GM23338 (cell line): ENCODE results near the gene C1QTNF5. TPM values are rescaled to one million over a fixed set of nuclear protein-coding genes. Genes with fewer than 3 reads are reported as not detected.

Experiments used
- ATAC-seq: fragments of 200-7000 bp; cut with Tn5 transposase; 3 replicates; pipeline ENCODE4 v1.9.1; 2020
- DNase-seq: peaks from one replicate; pipeline ENCODE4 v3.0.0-alpha.2; 2015; ENCODE audit warnings: low spot score
- H2AFZ ChIP-seq: fragments of 200-600 bp; sonication (generic); 2 replicates; pipeline ENCODE4 v1.8.0; 2016; ENCODE audit warnings: antibody characterized with exemption, mild to moderate bottlenecking, moderate library complexity
- H3F3A ChIP-seq: fragments of 200-600 bp; sonication (generic); replicated peaks from 2 replicates; pipeline ENCODE4 v1.8.0; 2017; ENCODE audit warnings: antibody characterized with exemption, mixed run types, low read depth
- H3K27ac ChIP-seq: fragments of 200-600 bp; sonication (generic); 2 replicates; pipeline ENCODE4 v1.6.1; 2016; ENCODE audit warnings: low read depth
- H3K27me3 ChIP-seq: fragments of 200-600 bp; sonication (generic); 2 replicates; pipeline ENCODE4 v1.8.0; 2016; ENCODE audit warnings: mild to moderate bottlenecking, mixed run types, moderate library complexity; ENCODE audit not compliant: insufficient read depth
- H3K36me3 ChIP-seq: fragments of 200-600 bp; sonication (generic); 2 replicates; pipeline ENCODE4 v1.8.0; 2016; ENCODE audit warnings: mild to moderate bottlenecking; ENCODE audit not compliant: insufficient read depth
- H3K4me1 ChIP-seq: fragments of 200-600 bp; sonication (generic); 2 replicates; pipeline ENCODE4 v1.8.0; 2016; ENCODE audit warnings: mild to moderate bottlenecking, moderate library complexity; ENCODE audit not compliant: insufficient read depth
- H3K4me2 ChIP-seq: fragments of 200-600 bp; sonication (generic); 2 replicates; pipeline ENCODE4 v1.7.1; 2017; ENCODE audit warnings: mixed run types
- H3K4me3 ChIP-seq: fragments of 200-600 bp; sonication (generic); 2 replicates; pipeline ENCODE4 v1.6.1; 2016; ENCODE audit warnings: mixed run types
- H3K79me2 ChIP-seq: fragments of 200-600 bp; sonication (generic); replicated peaks from 2 replicates; pipeline ENCODE4 v1.8.0; 2017; ENCODE audit warnings: mild to moderate bottlenecking; ENCODE audit not compliant: insufficient read depth
- H3K9me2 ChIP-seq: fragments of 200-600 bp; sonication (generic); 2 replicates; pipeline ENCODE4 v1.8.0; 2017; ENCODE audit not compliant: insufficient read depth
- H4K20me1 ChIP-seq: fragments of 200-600 bp; sonication (generic); replicated peaks from 2 replicates; pipeline ENCODE4 v1.8.0; 2017; ENCODE audit warnings: mild to moderate bottlenecking; ENCODE audit not compliant: insufficient read depth
- H3K27ac Mint-ChIP-seq: 2 replicates; pipeline ENCODE4 v1.8.0; 2020; ENCODE audit warnings: inconsistent platforms, mild to moderate bottlenecking, moderate library complexity, mixed read lengths
- H3K27me3 Mint-ChIP-seq: 3 replicates; pipeline ENCODE4 v1.8.0; 2022; ENCODE audit warnings: low read depth, mild to moderate bottlenecking, moderate library complexity, mixed read lengths, inconsistent platforms; ENCODE audit not compliant: insufficient read depth, poor library complexity
- H3K36me3 Mint-ChIP-seq: 3 replicates; pipeline ENCODE4 v1.8.0; 2021; ENCODE audit warnings: low read depth, mild to moderate bottlenecking, inconsistent platforms, moderate library complexity, mixed read lengths
- H3K4me1 Mint-ChIP-seq: 3 replicates; pipeline ENCODE4 v1.8.0; 2020; ENCODE audit warnings: mild to moderate bottlenecking, inconsistent platforms, mixed read lengths
- H3K4me3 Mint-ChIP-seq: 3 replicates; pipeline ENCODE4 v1.8.0; 2021; ENCODE audit warnings: moderate library complexity, mild to moderate bottlenecking, inconsistent platforms, mixed read lengths
- H3K9me3 Mint-ChIP-seq: 3 replicates; pipeline ENCODE4 v1.8.0; 2020; ENCODE audit warnings: moderate library complexity, mild to moderate bottlenecking, inconsistent platforms, mixed read lengths
- CREB1 ChIP-seq: fragments of 250-450 bp; sonication (Bioruptor Pico); IDR thresholded peaks from 2 replicates; pipeline ENCODE4 v1.5.0; 2020; ENCODE audit warnings: low read depth, mild to moderate bottlenecking, moderate library complexity
- CTCF ChIP-seq, 2 experiments: fragments of 200-600 bp in 1 of 2; sonication (generic) in 1 of 2; conservative IDR thresholded peaks; 2 replicates each; pipeline versions ENCODE4 v1.5.1 to v1.6.1; 2016 to 2017; ENCODE audit warnings: antibody characterized with exemption in 2 of 2, low read depth in 2 of 2, mild to moderate bottlenecking in 2 of 2, moderate library complexity in 1 of 2
- ETS1 ChIP-seq: IDR thresholded peaks from 2 replicates; pipeline ENCODE4 v1.6.1; 2016; ENCODE audit warnings: antibody characterized with exemption
- EZH2 ChIP-seq: fragments of 200-600 bp; sonication (generic); IDR thresholded peaks from one replicate; pipeline ENCODE4 v1.8.0; 2017; ENCODE audit warnings: antibody characterized with exemption, mild to moderate bottlenecking, low read depth; ENCODE audit not compliant: unreplicated experiment
- EZH2phosphoT487 ChIP-seq: fragments of 200-600 bp; sonication (generic); IDR thresholded peaks from one replicate; pipeline ENCODE4 v1.8.1; 2018; ENCODE audit warnings: antibody characterized with exemption; ENCODE audit not compliant: unreplicated experiment
- JUNB ChIP-seq: IDR thresholded peaks from one replicate; pipeline ENCODE4 v1.6.1; 2016; ENCODE audit warnings: antibody characterized with exemption; ENCODE audit not compliant: unreplicated experiment
- NANOG ChIP-seq: IDR thresholded peaks from 2 replicates; pipeline ENCODE4 v1.6.1; 2016; ENCODE audit warnings: antibody characterized with exemption, borderline replicate concordance
- POLR2AphosphoS5 ChIP-seq: IDR thresholded peaks from 2 replicates; pipeline ENCODE4 v1.6.1; 2016; ENCODE audit warnings: antibody characterized with exemption, low read depth
- REST ChIP-seq: IDR thresholded peaks from one replicate; pipeline ENCODE4 v1.6.1; 2018; ENCODE audit warnings: antibody characterized with exemption; ENCODE audit not compliant: unreplicated experiment
- STAT1 ChIP-seq: IDR thresholded peaks from one replicate; pipeline ENCODE4 v1.6.1; 2016; ENCODE audit warnings: antibody characterized with exemption; ENCODE audit not compliant: unreplicated experiment
- ZNF114 ChIP-seq: fragments of 250-450 bp; sonication (Bioruptor Pico); IDR thresholded peaks from 2 replicates; pipeline ENCODE4 v1.5.0; 2020; ENCODE audit warnings: mild to moderate bottlenecking, moderate library complexity
- ZNF331 ChIP-seq: fragments of 250-450 bp; sonication (Bioruptor Pico); IDR thresholded peaks from 2 replicates; pipeline ENCODE4 v1.5.0; 2020; ENCODE audit warnings: low read depth, mild to moderate bottlenecking, moderate library complexity
- ZNF462 ChIP-seq: fragments of 250-450 bp; sonication (Bioruptor Pico); IDR thresholded peaks from 2 replicates; pipeline ENCODE4 v1.5.0; 2020; ENCODE audit warnings: mild to moderate bottlenecking, moderate library complexity
- polyA plus RNA-seq: library from polyadenylated mRNA; unstranded; fragments of >200 nt; fragmentation: Nextera tagmentation; extraction: Ambion mirVana; gene quantifications from 2 replicates; pipeline ENCODE4 v1.2.1, GENCODE V29; 2016
- total RNA-seq: library from RNA; depleted of rRNA; stranded (reverse); fragments of >200 nt; shearing (Covaris generic); gene quantifications from 2 replicates; pipeline ENCODE4 v1.2.3, GENCODE V29; 2014

Gene C1QTNF5
- total and polyA plus RNA-seq, 2 experiments from 2014 or later, result 1.9 TPM

- ATAC-seq (peak; percentile 4), DNase-seq (no peak)
- Histone ChIP-seq H3K27me3 (peaks cover 30% of the 10 kb centered on the region), H3K9me2 (no peaks in the 10 kb centered on the region), H3K4me1 (peaks cover 31% of the 10 kb centered on the region), H3K4me2 (no peak overlapping the region), H3F3A (peaks cover 3% of the 10 kb centered on the region; the same call in 1 of the 2 replicates), H2AFZ (no peak overlapping the region), H3K79me2 (no peaks in the 10 kb centered on the region), H4K20me1 (peaks cover 4% of the 10 kb centered on the region; the same call in 1 of the 2 replicates), H3K36me3 (no peaks in the 10 kb centered on the region), H3K27ac (no peak overlapping the region), H3K4me3 (peak overlapping the region; percentile 96; the same call in 1 of the 2 replicates)
- H3K4me3 Mint-ChIP-seq, result peak overlapping the region; percentile 55
- H3K27ac Mint-ChIP-seq, result no peak overlapping the region
- H3K36me3 Mint-ChIP-seq, result peaks cover 19% of the 10 kb centered on the region
- no peak for TF ChIP-seq CTCF (conservative IDR thresholded peaks at IDR 0.05; ENCODE audit: low read depth in 2 of 2)
- TF ChIP-seq ETS1, result no peak
- TF ChIP-seq CREB1 (CRISPR knock-in tag), result no peak
- TF ChIP-seq ZNF331 (CRISPR knock-in tag), result no peak
- no peak for TF ChIP-seq REST
- TF ChIP-seq JUNB, result no peak
- no peak for TF ChIP-seq STAT1
- no peak for TF ChIP-seq EZH2phosphoT487
- no peak for TF ChIP-seq POLR2AphosphoS5
- TF ChIP-seq NANOG, result no peak
- TF ChIP-seq ZNF462 (CRISPR knock-in tag), result no peak
- TF ChIP-seq ZNF114, result no peak
- no peak for TF ChIP-seq EZH2
- peaks cover 38% of the 10 kb centered on the region for H3K4me1 Mint-ChIP-seq
- peaks cover 12% of the 10 kb centered on the region for H3K27me3 Mint-ChIP-seq
- H3K9me3 Mint-ChIP-seq, result no peaks in the 10 kb centered on the region; the same call in 2 of the 3 replicates
Measured at GRCh38 chr11:119357074-119357473, 16.4 kb upstream of the C1QTNF5 start.
